ENCODE data around the gene PCDHGA11. TPM values are rescaled to one million over a fixed set of nuclear protein-coding genes. Genes with fewer than 3 reads are reported as not detected.

Gene PCDHGA11
- total RNA-seq, 4 donors from 2014 or later = 3.0 to 5.8 (median 4.5) TPM

DNA sequence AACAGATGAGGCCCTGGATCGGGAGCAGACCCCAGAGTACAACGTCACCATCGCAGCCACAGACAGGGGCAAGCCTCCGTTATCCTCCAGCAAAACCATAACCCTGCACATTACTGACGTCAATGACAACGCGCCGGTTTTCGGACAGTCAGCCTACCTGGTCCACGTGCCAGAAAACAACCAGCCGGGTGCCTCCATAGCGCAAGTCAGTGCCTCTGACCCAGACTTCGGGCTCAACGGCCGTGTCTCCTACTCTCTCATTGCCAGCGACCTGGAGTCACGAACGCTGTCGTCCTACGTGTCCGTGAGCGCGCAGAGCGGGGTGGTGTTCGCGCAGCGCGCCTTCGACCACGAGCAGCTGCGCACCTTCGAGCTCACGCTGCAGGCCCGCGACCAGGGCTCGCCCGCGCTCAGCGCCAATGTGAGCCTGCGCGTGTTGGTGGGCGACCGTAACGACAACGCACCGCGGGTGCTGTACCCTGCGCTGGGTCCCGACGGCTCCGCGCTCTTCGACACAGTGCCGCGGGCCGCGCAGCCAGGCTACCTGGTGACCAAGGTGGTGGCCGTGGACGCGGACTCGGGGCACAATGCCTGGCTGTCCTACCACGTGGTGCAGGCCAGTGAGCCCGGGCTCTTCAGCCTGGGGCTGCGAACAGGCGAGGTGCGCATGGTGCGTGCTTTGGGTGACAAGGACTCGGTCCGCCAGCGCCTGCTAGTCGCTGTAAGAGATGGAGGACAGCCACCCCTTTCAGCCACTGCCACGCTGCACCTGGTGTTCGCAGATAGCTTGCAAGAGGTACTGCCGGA is 1.6 kb upstream of the PCDHGA11 start:
- peak overlapping the region in 1 of 4 donors; percentile 7 for H3K4me3 ChIP-seq

DNA sequence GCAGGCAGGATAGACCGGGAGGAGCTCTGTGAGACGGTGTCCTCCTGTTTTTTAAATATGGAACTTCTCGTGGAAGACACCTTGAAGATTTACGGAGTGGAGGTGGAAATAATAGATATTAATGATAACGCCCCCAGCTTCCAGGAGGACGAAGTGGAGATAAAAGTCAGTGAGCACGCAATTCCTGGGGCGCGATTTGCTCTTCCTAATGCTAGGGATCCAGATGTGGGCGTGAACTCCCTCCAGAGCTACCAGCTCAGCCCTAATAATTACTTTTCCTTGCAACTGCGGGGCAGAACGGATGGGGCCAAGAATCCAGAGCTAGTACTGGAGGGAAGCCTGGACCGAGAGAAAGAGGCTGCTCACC is 621 bp downstream of the PCDHGA11 start:
- intact Hi-C loops (cut with DNase I) = no loop called here
- DNase-seq (ENCODE audit: extremely low spot score) = no peak
- no peak for TF ChIP-seq POLR2A (IDR thresholded peaks at IDR 0.05; ENCODE audit: low read depth)
- TF ChIP-seq POLR2AphosphoS5 (IDR thresholded peaks at IDR 0.05) = no peak
- TF ChIP-seq, protein P1, sequence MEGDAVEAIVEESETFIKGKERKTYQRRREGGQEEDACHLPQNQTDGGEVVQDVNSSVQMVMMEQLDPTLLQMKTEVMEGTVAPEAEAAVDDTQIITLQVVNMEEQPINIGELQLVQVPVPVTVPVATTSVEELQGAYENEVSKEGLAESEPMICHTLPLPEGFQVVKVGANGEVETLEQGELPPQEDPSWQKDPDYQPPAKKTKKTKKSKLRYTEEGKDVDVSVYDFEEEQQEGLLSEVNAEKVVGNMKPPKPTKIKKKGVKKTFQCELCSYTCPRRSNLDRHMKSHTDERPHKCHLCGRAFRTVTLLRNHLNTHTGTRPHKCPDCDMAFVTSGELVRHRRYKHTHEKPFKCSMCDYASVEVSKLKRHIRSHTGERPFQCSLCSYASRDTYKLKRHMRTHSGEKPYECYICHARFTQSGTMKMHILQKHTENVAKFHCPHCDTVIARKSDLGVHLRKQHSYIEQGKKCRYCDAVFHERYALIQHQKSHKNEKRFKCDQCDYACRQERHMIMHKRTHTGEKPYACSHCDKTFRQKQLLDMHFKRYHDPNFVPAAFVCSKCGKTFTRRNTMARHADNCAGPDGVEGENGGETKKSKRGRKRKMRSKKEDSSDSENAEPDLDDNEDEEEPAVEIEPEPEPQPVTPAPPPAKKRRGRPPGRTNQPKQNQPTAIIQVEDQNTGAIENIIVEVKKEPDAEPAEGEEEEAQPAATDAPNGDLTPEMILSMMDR (IDR thresholded peaks at IDR 0.05) = no peak
- no peak for TF ChIP-seq EP300 (IDR thresholded peaks at IDR 0.05)
- Histone ChIP-seq H3K27me3 (no peaks in the 10 kb centered on the region), H3K36me3 (peaks cover 4 to 14% (median 9%) of the 10 kb centered on the region in 4 donors), H3K4me3 (peak overlapping the region; percentile 24 to 47 (median 38)), H3K4me1 (peaks cover 0 to 12% (median 5%) of the 10 kb centered on the region in 4 donors), H3K9me3 (peaks cover 33 to 100% (median 97%) of the 10 kb centered on the region in 4 donors), H3K27ac (replicated peaks in 1 of 4) (no peak overlapping the region)
- 19% methylated on average over 13 of the region's 13 CpGs for WGBS

More for the DNA sequence above, 1.6 kb upstream of the PCDHGA11 start:
- WGBS = 27% methylated on average over 23 of the region's 74 CpGs
- peaks cover 24 to 98% (median 95%) of the 10 kb centered on the region in 4 donors for H3K9me3 ChIP-seq
- DNase-seq (ENCODE audit: extremely low spot score) = peak; percentile 62
- H3K27ac ChIP-seq (replicated peaks in 1 of 4) = no peak overlapping the region
- H3K4me1 ChIP-seq = peaks cover 0 to 17% (median 6%) of the 10 kb centered on the region in 4 donors
- H3K36me3 ChIP-seq = peaks cover 4 to 13% (median 5%) of the 10 kb centered on the region in 4 donors
- TF ChIP-seq EP300 (IDR thresholded peaks at IDR 0.05) (no peak), POLR2AphosphoS5 (IDR thresholded peaks at IDR 0.05) (no peak), POLR2A (IDR thresholded peaks at IDR 0.05; ENCODE audit: low read depth) (no peak)
- TF ChIP-seq, protein P1 (IDR thresholded peaks at IDR 0.05) = no peak
- intact Hi-C loops (cut with DNase I) = loop anchor here (5.0 to 10.0 kb wide), 2 partner anchors 106 to 138 kb away; no protein-coding TSS in a partner anchor
- H3K27me3 ChIP-seq = no peaks in the 10 kb centered on the region

DNA sequence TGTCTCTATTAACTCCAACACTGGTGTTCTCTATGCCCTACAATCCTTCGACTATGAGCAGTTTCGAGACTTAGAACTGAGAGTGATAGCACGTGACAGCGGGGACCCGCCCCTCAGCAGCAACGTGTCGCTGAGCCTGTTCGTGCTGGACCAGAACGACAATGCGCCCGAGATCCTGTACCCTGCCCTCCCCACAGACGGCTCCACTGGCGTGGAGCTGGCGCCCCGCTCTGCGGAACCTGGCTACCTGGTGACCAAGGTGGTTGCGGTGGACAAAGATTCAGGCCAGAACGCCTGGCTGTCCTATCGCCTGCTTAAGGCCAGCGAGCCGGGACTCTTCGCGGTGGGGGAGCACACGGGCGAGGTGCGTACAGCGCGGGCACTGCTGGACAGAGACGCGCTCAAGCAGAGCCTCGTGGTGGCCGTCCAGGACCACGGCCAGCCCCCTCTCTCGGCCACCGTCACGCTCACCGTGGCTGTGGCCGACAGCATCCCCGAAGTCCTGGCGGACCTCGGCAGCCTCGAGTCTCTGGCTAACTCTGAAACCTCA is 2.0 kb downstream of the PCDHGA11 start:
- Histone ChIP-seq H3K27ac (replicated peaks in 1 of 4) (no peak overlapping the region), H3K4me3 (no peak overlapping the region), H3K27me3 (no peaks in the 10 kb centered on the region), H3K4me1 (peaks cover 0 to 12% (median 5%) of the 10 kb centered on the region in 4 donors), H3K36me3 (peaks cover 4 to 23% (median 11%) of the 10 kb centered on the region in 4 donors), H3K9me3 (peaks cover 38 to 100% (median 100%) of the 10 kb centered on the region in 4 donors)
- no peak for DNase-seq (ENCODE audit: extremely low spot score)
- intact Hi-C loops (cut with DNase I) = no loop called here
- TF ChIP-seq POLR2A (IDR thresholded peaks at IDR 0.05; ENCODE audit: low read depth) (no peak), POLR2AphosphoS5 (IDR thresholded peaks at IDR 0.05) (no peak)
- TF ChIP-seq, protein P1 (IDR thresholded peaks at IDR 0.05) = no peak
- WGBS = 18% methylated on average over 12 of the region's 42 CpGs

DNA sequence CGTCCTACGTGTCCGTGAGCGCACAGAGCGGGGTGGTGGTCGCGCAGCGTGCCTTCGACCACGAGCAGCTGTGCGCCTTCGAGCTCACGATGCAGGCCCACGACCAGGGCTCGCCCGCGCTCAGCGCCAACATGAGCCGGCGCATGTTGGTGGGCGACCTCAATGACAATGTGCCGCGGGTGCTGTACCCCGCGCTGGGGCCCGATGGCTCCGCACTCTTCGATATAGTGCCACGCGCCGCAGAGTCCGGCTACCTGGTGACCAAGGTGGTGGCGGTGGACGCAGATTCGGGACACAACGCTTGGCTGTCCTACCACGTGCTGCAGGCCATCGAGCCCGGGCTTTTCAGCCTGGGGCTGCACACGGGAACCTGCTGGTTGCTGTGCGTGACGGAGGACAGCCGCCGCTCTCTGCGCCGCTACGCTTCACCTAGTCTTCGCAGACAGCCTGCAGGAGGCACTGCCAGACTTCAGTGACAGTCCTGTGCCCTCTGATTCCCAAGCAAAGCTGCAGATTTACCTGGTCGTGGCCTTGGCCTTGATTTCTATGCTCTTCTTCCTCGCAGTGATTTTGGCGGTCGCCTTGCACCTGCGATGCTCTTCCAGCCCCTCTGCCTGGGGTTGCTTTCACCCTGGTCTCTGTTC is 7.1 kb downstream of the PCDHGA11 start:
- Histone ChIP-seq H3K4me1 (no peaks in the 10 kb centered on the region), H3K36me3 (peaks cover 0 to 15% (median 6%) of the 10 kb centered on the region in 4 donors), H3K9me3 (peaks cover 38 to 100% (median 98%) of the 10 kb centered on the region in 4 donors), H3K27me3 (no peaks in the 10 kb centered on the region), H3K4me3 (no peak overlapping the region), H3K27ac (replicated peaks in 1 of 4) (no peak overlapping the region)
- TF ChIP-seq, protein P1 (IDR thresholded peaks at IDR 0.05) = no peak
- TF ChIP-seq POLR2AphosphoS5 (IDR thresholded peaks at IDR 0.05) (no peak), EP300 (IDR thresholded peaks at IDR 0.05) (no peak), POLR2A (IDR thresholded peaks at IDR 0.05; ENCODE audit: low read depth) (no peak)
- WGBS = 41% methylated on average over 48 of the region's 53 CpGs
- no peak for DNase-seq (ENCODE audit: extremely low spot score)
- intact Hi-C loops (cut with DNase I) = no loop called here
